SU-DHL-6 (cell line): ENCODE results near the gene CLPTM1L.
A peak's percentile ranks its signal among the peaks of the same experiment; 100 is the strongest.

Experiments
- H2AFZ ChIP-seq: fragments of 200-600 bp; sonication (generic); 2 replicates; pipeline ENCODE4 v1.6.1; 2014; ENCODE audit warnings: low read depth, mild to moderate bottlenecking, moderate library complexity, mixed read lengths, antibody characterized with exemption, low read length; ENCODE audit not compliant: severe bottlenecking
- H3F3A ChIP-seq: fragments of 200-600 bp; shearing (Covaris generic); 2 replicates; pipeline ENCODE4 v1.6.0; 2016; ENCODE audit warnings: antibody characterized with exemption, mild to moderate bottlenecking; ENCODE audit not compliant: insufficient read depth
- H3K27ac ChIP-seq: fragments of 200-600 bp; sonication (generic); 2 replicates; pipeline ENCODE4 v1.5.1; 2016; ENCODE audit warnings: low read depth, mild to moderate bottlenecking, low read length, moderate library complexity, mixed read lengths
- H3K27me3 ChIP-seq: fragments of 200-600 bp; sonication (generic), shearing (Covaris generic); 2 replicates; pipeline ENCODE4 v1.6.0; 2014; ENCODE audit warnings: mild to moderate bottlenecking, low read length
- H3K36me3 ChIP-seq: fragments of 200-600 bp; sonication (generic); 2 replicates; pipeline ENCODE4 v1.6.1; 2014; ENCODE audit warnings: mild to moderate bottlenecking, low read length, mixed read lengths
- H3K4me2 ChIP-seq: fragments of 300-600, 200-600 bp; shearing (Covaris generic), sonication (generic); 2 replicates; pipeline ENCODE4 v1.6.0; 2014; ENCODE audit warnings: low read length, low read depth, mild to moderate bottlenecking; ENCODE audit not compliant: poor library complexity, severe bottlenecking
- H3K4me3 ChIP-seq: fragments of 200-600 bp; sonication (generic); 2 replicates; pipeline ENCODE4 v1.5.1; 2014; ENCODE audit warnings: antibody characterized with exemption, low read length, mild to moderate bottlenecking, mixed read lengths; ENCODE audit not compliant: insufficient read depth, poor library complexity, severe bottlenecking
- H3K79me2 ChIP-seq: fragments of 200-600 bp; sonication (generic); 2 replicates; pipeline ENCODE4 v1.6.1; 2014; ENCODE audit warnings: mild to moderate bottlenecking, low read length, moderate library complexity; ENCODE audit not compliant: insufficient read depth
- H3K9ac ChIP-seq: fragments of 200-600 bp; sonication (generic); 2 replicates; pipeline ENCODE4 v1.7.0; 2014; ENCODE audit warnings: mild to moderate bottlenecking, low read length
- H3K9me2 ChIP-seq: fragments of 200-600 bp; sonication (generic); replicated peaks from 2 replicates; pipeline ENCODE4 v1.6.1; 2014; ENCODE audit warnings: low read length; ENCODE audit not compliant: insufficient read depth
- H3K9me3 ChIP-seq: fragments of 200-600 bp; sonication (generic); 2 replicates; pipeline ENCODE4 v1.6.1; 2014; ENCODE audit warnings: low read length, mixed read lengths; ENCODE audit not compliant: insufficient read depth
- H4K20me1 ChIP-seq: fragments of 200-600 bp; sonication (generic); 2 replicates; pipeline ENCODE4 v1.6.1; 2014; ENCODE audit warnings: low read depth, mild to moderate bottlenecking, antibody characterized with exemption, low read length, moderate library complexity, mixed read lengths
- CTCF ChIP-seq: fragments of 200-600 bp; sonication (generic); IDR thresholded peaks from one replicate; pipeline ENCODE4 v1.5.1; 2017; ENCODE audit warnings: antibody characterized with exemption, mild to moderate bottlenecking, low read length, moderate library complexity; ENCODE audit not compliant: insufficient read depth, poor library complexity, severe bottlenecking
- EZH2phosphoT487 ChIP-seq: fragments of 200-600 bp; sonication (generic), shearing (Covaris generic); conservative IDR thresholded peaks from 2 replicates; pipeline ENCODE4 v1.6.1; 2018; ENCODE audit warnings: mild to moderate bottlenecking, antibody characterized with exemption, low read length, moderate library complexity, mixed read lengths

Gene CLPTM1L

DNA sequence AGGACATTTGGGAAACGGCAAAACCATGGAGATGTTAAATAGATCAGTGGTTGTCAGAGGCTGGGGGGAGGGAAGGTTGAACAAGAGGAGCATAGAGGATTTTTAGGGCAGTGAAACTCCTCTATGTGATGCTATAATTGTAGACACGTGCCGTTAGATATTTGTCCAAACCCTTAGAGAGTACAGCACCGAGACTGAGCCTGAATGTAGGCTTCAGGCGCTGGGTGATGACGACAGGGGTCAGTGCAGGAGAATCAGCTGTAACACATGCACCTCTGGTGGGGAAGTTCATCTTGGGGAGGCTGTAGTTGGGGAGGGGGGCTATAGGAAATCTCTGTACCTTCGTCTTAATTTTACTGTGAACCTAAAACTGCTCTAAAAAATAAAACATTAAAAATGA, 22.2 kb upstream of the CLPTM1L start:
- Histone ChIP-seq H3K9me2 (no peaks in the 10 kb centered on the region), H2AFZ (no peak overlapping the region), H3K4me2 (peak overlapping the region; percentile 44), H3K9me3 (no peaks in the 10 kb centered on the region), H3F3A (no peaks in the 10 kb centered on the region), H3K27me3 (no peaks in the 10 kb centered on the region), H3K27ac (no peak overlapping the region), H3K36me3 (no peaks in the 10 kb centered on the region), H3K9ac (no peak overlapping the region), H3K4me3 (no peak overlapping the region), H4K20me1 (no peaks in the 10 kb centered on the region), H3K79me2 (no peaks in the 10 kb centered on the region)
- TF ChIP-seq CTCF (no peak), EZH2phosphoT487 (no peak)

- Histone ChIP-seq H3K4me3 (peak overlapping the region; percentile 17), H3K9me3 (no peaks in the 10 kb centered on the region), H3K9ac (no peak overlapping the region), H3K27ac (no peak overlapping the region), H3K4me2 (peak overlapping the region; percentile 44), H2AFZ (no peak overlapping the region), H3K9me2 (no peaks in the 10 kb centered on the region), H3K36me3 (no peaks in the 10 kb centered on the region), H4K20me1 (no peaks in the 10 kb centered on the region), H3K79me2 (no peaks in the 10 kb centered on the region), H3K27me3 (no peaks in the 10 kb centered on the region), H3F3A (no peaks in the 10 kb centered on the region)
- TF ChIP-seq EZH2phosphoT487 = no peak
These were observed 21.6 kb upstream of the CLPTM1L start for GRCh38 chr5:1366514-1366913.

DNA sequence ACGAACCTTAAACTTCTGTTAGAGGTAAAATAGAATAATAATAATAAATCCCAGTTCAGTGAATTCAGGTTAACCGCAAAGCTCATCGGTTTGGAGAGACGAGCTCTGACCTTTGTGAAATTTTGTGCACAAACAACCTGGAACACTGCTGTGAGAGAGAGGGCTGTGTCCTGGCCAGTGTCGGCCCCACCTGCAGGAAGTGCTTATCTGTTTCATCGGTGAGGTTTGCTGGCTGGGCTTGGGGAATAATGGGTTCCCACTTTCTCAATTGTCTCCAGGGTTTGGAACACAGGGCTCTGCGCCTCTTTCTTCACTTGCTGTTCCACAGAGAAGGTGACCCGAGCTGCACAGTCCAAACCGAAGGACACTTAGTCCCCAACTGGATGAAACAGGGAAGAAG, 19.3 kb upstream of the CLPTM1L start:
- Histone ChIP-seq H3K79me2 (no peaks in the 10 kb centered on the region), H3K9me2 (no peaks in the 10 kb centered on the region)

DNA sequence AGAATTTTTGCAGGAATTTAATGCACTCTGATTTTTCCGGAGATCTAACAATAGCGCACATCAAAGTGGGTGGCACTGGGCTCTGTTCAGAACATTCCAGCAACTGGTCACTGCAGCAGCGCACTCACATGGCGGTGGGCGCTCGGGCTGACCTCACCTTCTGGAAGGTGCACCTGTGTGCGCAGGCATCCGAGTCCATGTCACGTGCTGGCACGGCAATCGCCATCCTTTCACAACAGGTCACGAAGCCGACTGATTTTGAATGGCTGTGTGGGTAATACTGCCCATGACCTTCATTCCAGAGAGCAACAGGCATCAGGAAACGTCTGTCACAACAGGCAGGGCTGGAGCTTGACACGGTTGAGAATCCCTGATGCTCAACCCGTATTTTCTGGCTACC, 18.7 kb upstream of the CLPTM1L start:
- Histone ChIP-seq H3K4me2 (no peak overlapping the region), H2AFZ (no peak overlapping the region), H4K20me1 (no peaks in the 10 kb centered on the region), H3K27me3 (no peaks in the 10 kb centered on the region), H3K4me3 (no peak overlapping the region), H3K36me3 (no peaks in the 10 kb centered on the region), H3K9me2 (no peaks in the 10 kb centered on the region), H3K9ac (no peak overlapping the region), H3K79me2 (no peaks in the 10 kb centered on the region), H3K9me3 (no peaks in the 10 kb centered on the region), H3K27ac (no peak overlapping the region), H3F3A (no peaks in the 10 kb centered on the region)
- TF ChIP-seq EZH2phosphoT487 (no peak), CTCF (no peak)

More for the DNA sequence above, 19.3 kb upstream of the CLPTM1L start:
- no peak overlapping the region for H3K27ac ChIP-seq
- no peaks in the 10 kb centered on the region for H4K20me1 ChIP-seq
- H3K36me3 ChIP-seq = no peaks in the 10 kb centered on the region
- H3K27me3 ChIP-seq = no peaks in the 10 kb centered on the region
- TF ChIP-seq EZH2phosphoT487 (no peak), CTCF (no peak)
- H3K4me2 ChIP-seq = no peak overlapping the region
- H3K4me3 ChIP-seq = no peak overlapping the region
- no peak overlapping the region for H2AFZ ChIP-seq
- no peaks in the 10 kb centered on the region for H3K9me3 ChIP-seq
- H3K9ac ChIP-seq = no peak overlapping the region
- H3F3A ChIP-seq = no peaks in the 10 kb centered on the region
